Astrocyte of the hippocampus (primary cell): ENCODE results near the gene ANKRD13B.

Experiments
- DNase-seq: peaks from one replicate; pipeline ENCODE4 v3.0.0; 2011; ENCODE audit warnings: low read depth, low spot score

Gene ANKRD13B

GRCh38 chr17:29594519-29595090, 1.7 kb downstream of the ANKRD13B start:
- DNase-seq, result no peak

DNA sequence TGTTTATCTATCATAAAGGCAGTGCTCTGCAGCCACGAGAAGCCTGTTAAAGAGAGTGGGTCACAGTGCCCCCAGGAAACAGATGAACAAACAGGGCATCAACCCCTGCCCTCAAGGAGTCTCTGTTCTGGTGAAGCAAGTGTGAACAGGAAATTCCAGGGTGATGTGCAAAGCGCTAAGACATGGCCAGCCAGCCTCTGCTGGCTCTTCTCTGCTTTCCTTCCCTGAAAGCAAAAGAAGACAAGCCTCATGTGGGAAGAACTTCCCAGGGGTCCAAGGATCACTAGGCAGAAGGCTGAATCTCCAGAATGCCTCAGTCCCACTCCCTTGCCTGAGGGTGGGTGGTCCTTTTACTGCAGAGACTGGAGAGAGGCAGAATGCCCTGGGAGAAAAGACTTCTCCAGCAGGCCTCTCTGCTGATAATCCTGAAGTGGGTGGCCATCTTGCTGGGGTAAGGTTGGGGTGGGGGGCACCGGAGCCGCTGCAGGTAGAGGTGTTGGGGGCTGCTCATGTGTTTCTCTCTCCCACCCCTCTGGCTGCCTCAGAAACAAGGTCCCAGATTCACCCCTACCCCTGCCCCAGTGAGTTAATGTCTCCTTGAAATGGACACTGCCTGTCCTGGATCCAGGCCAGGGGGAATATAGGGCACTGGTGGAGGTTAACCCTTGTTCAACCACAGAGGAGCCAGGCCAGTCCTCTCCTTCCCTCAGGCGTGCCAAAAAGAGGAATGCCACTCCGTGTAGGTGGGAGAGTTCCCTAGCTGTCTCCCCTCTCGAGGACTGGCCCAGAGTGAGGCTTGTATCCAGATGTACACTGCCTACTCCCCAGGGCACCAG, 2.4 kb downstream of the ANKRD13B start:
- DNase-seq, result no peak

DNA sequence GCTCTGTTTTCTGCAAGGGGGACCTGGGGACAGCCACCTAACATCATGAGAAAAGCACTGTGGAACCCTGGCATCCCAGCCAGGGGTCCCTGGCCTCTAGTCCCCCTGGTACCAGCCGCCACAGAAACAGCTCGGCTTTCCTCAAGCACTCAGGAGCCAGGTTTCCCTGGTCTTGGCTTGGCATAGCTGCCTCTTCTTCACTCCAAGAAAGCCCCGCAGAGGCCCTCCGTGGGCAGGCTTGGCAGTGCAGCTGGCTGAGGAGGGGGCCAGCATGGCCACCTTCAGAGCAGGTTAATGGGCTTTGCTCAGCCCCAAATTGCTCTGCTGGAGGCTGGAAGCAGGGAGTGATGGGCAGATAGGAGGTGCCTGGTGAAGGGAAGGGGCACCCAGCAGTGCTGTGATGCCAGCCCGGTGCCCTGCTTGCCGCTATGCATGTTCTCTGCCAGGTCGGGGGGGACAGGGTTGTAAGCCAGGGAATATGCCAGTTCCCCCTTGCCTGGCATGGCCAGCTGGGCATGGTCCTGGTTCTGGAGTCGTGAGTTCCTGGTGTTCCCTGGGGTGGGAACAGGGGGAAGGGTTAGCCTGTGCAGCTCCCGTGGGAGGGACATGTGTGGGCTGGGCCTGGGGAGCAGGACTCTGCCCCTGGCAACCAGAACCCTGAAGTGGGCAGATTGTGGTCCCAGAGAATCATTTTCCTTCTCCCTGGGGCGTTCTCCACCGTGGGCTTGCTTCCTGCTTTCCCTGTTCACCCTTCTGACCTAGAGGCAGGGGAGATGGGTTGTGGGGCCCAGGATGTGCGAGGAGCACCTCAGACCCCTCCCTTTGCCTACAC, 3.2 kb downstream of the ANKRD13B start:
- DNase-seq, result no peak

DNA sequence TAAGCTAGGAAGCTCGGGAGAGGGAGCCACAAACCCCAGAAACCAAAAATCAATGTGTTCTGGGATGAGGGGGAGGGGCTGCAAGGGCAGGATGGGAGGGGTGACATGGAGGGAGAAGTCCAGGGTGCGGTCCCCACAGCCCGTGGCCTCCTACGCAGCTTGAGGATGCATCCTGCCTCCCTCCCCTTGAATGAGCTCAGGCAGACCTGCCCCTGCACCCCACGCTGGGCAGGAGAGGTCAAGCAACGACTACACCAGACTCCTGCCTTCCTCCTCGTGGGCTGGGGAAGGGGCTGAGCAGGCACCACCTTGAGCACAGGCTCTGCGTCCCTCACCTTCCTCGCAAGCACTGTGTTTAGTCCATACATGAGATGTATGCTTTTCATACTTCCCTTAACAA, 3.9 kb downstream of the ANKRD13B start:
- no peak for DNase-seq

GRCh38 chr17:29597361-29598172, 4.6 kb downstream of the ANKRD13B start:
- DNase-seq, result no peak

GRCh38 chr17:29603109-29603674, 10.3 kb downstream of the ANKRD13B start:
- no peak for DNase-seq

DNA sequence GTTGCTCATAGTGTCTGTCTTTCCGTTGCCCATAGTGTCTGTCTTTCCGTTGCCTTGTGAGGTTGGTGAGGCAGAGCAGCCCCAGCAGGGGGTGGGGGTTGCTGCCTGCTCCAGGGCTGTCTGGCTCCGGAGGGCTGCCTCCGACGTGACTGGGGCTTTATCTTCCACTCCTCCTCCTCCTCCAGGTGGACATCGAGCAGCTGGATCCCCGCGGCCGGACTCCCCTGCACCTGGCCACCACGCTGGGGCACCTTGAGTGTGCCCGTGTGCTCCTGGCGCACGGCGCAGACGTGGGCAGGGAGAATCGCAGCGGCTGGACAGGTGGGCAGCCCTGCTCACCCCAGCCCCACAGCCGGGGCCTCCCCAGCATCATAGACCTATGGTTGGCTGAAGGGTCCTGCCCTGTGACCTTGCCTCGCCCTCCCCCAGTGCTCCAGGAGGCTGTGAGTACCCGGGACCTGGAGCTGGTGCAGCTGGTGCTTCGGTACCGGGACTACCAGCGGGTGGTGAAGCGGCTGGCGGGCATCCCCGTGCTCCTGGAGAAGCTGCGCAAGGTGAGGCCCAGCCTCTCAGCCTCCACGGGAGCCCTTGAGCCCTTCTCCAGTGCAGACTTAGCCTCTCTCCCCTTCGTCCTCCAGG, 14.7 kb downstream of the ANKRD13B start:
- DNase-seq, result no peak

GRCh38 chr17:29608986-29609385, 16.1 kb downstream of the ANKRD13B start:
- DNase-seq, result no peak

DNA sequence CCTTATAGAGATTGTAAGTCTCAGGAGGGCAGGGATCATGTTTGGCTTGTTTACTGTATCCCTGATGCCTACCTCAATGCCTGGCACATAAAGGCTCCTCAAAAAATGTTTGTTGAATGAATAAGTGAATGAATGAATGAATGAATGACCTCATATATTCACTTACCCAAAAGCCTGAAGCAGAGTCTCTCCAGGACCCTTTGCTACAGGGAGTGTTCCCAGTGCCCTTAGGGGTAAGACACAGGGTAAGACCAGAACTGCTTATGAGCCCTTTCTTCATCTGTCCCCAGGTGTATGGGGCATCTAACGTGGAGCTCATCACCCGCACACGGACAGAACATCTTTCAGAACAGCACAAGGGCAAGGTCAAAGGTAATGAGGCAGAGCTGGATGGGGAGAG, 17.5 kb downstream of the ANKRD13B start:
- no peak for DNase-seq

DNA sequence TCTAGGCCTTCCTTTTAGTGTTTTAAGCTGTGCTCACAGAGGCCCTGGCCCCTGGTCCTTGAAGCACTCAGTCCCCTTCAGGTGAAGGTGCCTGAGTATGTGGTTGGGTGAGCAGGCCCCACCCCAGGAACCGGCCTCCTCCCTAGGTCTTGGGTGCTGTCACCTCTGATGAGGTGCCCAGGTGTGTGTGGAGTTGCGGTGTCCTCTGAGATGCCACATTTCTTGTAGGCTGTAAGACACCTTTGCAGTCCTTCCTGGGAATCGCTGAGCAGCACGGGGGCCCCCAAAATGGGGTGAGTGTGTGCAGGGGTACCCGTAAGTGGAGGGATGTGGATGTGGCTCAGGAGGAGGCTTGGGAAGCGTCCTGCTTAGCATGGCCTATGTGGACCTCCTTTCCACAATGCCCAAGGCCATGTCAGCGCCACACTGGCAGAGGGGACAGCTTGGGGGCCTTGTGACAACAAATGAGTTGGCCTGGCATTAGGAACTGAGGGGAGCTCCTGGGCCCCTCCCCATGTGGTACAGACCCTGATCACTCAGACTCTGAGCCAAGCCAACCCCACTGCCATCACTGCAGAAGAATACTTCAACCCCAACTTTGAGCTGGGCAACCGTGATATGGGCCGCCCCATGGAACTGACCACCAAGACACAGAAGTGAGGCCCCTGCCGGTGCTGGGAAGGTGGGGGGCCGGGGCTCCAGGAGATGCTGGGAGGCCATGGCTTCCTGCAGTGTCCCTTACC, 18.6 kb downstream of the ANKRD13B start:
- no peak for DNase-seq

- DNase-seq, result no peak
These were observed 19.1 kb downstream of the ANKRD13B start for GRCh38 chr17:29612094-29612403.

- no peak for DNase-seq
These were observed 19.7 kb downstream of the ANKRD13B start for GRCh38 chr17:29612404-29613280.

GRCh38 chr17:29613352-29613837, 20.5 kb downstream of the ANKRD13B start:
- peak; percentile 89 for DNase-seq

- no peak for DNase-seq
These were observed 20.9 kb downstream of the ANKRD13B start for GRCh38 chr17:29613856-29614255.

DNA sequence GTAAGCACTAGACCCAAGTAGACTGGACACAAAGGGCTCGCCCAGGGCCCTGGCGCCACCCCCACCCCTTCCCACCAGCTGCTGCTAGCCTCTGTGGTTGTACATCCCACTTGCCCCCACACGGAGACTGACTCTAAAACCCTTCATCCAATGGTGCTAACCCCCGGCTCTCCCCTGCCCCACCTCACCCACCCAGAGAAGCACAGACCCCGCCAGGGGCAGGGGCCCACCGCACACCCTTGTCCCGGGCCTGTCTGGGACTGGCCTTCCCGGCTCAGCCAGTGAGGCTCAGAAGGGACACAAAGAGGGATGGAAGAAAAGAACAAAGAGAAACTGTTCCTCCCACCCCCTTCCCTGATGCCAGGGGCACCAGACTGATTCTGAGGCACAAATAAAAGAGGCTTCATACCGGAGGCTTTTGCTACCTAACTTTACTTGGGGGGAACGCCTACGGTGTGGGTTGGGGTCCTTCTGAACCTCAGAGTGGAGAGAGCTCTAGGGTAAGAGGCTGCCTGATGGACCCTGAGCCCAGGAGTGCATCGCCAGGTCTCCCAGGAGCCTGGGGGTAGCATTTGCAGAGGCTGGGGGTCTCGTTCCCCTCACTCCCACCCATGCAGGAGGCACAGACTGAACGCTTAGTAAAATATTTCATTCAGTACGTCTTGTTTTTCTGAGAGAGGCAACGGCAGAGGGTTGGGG, 21.6 kb downstream of the ANKRD13B start:
- no peak for DNase-seq

DNA sequence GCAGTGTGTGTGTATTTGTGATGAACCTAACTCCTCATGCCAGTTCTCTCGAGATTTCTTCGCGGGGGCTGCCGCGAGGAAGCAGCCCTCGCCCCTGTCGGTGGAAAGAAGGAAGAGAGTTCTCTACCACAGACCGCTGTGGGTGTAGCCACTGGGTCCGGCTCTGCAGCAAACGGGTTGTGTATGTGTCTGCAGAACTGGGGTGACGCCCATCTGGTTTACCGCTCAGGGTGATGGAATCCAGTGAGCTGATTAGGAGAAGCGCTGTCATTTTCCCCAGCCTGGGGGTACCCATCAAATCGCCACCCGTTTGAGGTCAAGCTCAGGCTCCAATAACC, 22.1 kb downstream of the ANKRD13B start:
- no peak for DNase-seq

DNA sequence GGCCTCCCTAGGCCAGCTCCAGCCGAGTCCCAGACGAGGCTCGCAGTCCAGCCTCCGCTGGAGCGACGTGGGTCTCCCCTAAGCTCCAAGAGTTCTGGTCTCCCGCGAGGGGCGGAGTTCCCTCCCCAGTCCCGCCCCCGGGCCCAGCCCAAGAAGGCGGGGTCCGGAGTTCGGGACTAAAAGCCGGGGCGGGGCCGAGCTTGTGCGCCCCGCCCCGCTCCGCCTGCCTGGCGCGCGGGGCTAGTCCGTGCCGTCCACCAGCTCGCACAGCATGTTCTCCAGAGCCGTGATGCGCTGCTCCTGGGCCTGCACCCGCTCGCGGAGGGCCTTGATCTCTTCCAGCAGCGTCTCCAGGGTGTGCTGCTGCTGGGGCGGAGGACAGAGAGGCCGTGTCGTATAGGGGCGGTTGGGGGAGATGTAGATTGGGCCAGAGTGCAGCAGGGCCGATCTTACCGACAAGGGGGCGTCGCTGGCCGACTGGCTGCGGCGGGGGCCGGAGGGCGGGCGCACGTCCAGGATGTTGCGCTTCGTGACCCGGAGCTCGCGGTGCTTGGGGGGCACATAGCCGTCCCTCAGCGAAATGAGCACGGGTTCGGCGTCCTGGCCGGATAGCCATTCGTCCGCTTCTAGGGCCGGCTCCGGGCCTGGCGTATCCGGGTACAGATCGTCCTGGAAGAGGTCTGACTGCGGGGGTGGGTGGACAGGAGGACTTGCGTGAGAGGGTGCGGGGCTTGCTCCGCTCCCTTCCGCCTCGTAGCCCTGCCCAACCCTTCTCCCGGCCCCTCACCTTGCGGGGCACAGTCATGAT, 22.8 kb downstream of the ANKRD13B start:
- DNase-seq, result peak; percentile 90
